HG03442 (cell line): ENCODE data around the gene MDP1.
"Not testable (repeated sequence)": the region's sequence is repeated elsewhere in the genome, so short reads cannot be mapped to it uniquely, and the experiment has no call there.

Source experiments
- ATAC-seq: cut with Tn5 transposase; IDR thresholded peaks from one replicate; pipeline ENCODE4 v1.9.1; 2021; ENCODE audit warnings: mild to moderate bottlenecking, moderate library complexity; ENCODE audit not compliant: unreplicated experiment

MDP1 gene

GRCh38 chr14:24251880-24252288 lies 36.0 kb upstream of the MDP1 start:
- ATAC-seq, result no peak

DNA sequence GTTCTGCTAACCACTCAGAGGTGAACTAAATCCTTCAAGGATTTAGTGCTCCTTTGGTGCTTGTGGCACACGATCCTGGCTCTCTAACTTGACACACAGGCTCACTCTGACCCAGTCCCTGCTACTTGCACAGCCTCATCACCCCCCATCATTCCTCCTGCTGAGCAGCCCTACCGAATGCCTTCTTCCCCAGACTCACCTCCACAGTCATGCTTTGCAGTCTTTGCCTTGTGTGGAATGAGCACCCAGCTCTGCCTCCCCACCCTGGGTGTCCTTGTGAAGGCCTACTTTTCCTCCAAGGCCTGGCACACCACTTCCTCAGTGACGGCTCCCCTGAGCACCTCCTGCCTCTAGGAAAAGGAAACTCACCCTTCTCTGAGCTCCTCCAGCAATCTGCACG lies 34.5 kb upstream of the MDP1 start:
- ATAC-seq, result no peak

DNA sequence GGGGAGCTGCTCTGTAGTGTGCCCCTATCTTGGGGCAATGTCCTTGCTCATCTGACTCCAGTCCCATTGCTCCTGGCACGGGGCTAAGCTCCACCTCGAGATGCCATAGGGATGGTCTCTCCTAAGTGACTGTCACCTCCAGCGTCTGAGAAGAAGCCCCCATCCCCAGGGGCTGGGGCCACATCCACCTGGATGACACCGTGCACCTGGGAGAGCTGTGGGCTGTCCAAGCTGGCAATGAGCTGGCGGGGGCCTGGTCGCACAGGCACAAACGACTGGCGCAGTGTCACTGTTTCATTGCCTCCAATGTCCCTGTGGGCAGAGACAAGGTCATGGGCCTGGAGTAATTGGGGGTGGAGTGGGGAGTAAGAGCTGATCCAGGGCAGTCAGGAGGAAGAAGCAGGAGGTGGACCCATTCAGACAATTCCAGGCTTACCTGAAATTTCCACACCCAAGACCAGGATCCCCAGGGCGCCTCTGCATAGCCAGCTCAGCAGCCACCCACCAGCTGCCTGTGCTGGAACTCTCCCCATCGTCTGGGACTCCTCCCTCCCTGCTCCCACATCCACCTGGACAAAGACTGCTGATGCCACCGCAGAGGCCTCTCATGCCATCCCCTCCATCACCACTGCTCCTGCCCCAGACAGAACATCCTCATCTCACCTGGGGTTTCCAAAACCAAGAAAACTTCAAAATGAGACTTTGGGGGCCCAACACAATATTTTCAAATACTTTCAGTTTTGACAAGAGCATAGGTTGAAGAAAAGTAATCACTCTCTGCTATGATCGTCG lies 33.6 kb upstream of the MDP1 start:
- no peak for ATAC-seq

- ATAC-seq, result no peak
Measured at GRCh38 chr14:24247422-24247821, 31.6 kb upstream of the MDP1 start.

DNA sequence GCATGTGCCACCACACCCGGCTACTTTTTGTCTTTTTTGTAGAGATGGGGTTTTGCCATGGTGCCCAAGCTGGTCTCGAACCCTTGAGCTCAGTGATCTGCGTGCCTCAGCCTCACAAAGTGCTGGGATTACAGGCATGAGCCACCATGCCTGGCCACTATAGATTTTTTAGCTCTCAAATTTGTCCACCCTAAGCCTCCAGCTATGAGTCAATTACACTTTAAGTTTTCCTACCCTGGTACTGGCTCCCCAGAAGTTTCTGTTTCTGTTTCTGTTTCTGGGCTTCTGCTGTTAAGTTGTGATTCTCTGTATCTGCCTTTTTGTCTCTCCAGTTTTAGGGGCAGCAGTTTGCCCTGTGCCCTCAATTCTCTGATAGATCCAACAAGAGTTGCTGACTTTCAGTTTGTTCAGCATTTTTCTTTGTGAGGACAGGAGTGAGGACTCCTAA lies 30.9 kb upstream of the MDP1 start:
- ATAC-seq, result no peak

DNA sequence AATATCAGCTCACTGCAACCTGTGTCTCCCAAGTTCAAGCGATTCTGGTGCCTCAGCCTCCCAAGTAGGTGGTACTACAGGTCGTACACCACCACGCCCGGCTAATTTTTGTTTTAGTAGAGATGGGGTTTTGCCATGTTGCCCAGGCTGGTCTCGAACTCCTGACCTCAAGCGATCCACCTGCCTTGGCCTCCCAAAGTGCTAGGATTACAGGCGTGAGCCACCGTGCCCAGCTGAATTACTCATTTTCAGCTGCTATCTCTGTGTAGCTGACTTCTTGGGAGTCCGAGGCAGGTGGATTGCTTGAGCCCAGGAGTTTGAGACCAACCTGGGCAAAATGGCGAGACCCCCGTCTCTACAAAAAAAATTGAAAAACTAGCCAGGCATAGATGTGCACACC lies 29.5 kb upstream of the MDP1 start:
- ATAC-seq, result not testable (repeated sequence)

DNA sequence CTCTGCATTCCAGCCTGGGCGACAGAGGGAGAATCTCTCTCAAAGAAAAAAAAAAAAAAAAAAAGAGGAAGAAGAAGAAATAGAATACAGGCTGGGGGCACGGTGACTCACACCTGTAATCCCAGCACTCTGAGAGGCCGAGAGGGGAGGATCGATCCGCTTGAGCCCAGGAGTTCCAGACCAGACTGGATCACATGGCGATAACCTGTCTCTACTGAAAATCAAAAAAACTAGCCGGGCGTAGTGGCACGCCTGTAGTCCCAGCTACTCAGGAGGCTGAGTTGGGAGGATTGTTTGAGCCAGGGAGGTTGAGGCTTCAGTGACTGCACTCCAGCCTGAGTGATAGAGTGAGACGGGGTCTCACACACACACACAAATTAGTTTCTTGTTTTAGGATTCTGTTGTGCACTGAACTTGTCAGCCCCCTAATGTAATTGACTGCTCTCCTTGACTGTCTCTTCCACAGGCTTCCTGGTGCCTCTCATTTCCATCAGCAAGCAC lies 27.5 kb upstream of the MDP1 start:
- ATAC-seq, result no peak

GRCh38 chr14:24241829-24242443 lies 26.1 kb upstream of the MDP1 start:
- peak; percentile 71 for ATAC-seq

GRCh38 chr14:24240110-24240918 lies 24.4 kb upstream of the MDP1 start:
- ATAC-seq, result no peak

DNA sequence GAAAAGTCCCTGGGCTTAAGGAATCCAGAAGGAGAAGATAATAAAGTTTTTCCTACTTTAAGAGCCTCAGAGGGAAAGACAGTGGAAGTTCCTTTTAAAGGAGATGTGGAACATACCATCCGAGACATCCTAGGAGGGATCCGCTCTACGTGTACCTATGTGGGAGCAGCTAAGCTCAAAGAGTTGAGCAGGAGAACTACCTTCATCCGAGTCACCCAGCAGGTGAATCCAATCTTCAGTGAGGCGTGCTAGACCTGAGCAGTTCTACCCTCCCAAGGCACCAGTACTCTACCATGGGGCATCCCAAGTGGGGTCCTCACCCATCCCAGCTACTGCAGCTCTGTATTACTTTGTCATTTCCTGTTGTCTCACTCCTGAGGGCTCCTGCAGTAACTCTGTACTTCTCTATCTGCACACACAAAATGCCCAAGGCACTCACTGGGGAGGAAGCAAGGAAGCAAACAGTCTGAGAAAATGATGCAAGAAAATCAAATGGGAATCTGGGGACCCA lies 22.7 kb upstream of the MDP1 start:
- no peak for ATAC-seq

- no peak for ATAC-seq
Measured at GRCh38 chr14:24238123-24238522, 22.3 kb upstream of the MDP1 start.

DNA sequence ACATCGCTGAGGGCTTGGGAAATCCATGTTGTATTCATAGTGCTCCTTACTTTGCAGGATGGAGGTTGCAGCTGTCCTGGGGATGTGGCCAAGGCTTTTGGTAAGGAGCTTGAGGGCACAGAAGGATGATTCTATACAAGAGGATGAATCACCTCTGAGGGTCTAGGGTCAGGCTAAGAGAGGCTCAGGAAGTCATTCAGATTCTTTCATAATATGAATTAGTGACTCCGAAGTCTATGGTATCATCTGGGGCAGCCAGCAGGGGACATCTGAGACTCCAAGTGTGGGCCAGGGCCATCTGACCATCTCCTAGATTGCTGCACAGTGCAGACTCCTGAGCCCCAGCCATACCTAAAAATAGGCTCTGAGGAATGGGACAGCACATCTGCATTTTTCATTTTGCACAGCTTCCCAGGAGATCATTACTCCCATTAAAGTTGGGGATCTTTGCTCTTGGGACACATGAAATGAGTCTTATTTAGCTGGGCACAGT lies 21.6 kb upstream of the MDP1 start:
- ATAC-seq, result no peak

DNA sequence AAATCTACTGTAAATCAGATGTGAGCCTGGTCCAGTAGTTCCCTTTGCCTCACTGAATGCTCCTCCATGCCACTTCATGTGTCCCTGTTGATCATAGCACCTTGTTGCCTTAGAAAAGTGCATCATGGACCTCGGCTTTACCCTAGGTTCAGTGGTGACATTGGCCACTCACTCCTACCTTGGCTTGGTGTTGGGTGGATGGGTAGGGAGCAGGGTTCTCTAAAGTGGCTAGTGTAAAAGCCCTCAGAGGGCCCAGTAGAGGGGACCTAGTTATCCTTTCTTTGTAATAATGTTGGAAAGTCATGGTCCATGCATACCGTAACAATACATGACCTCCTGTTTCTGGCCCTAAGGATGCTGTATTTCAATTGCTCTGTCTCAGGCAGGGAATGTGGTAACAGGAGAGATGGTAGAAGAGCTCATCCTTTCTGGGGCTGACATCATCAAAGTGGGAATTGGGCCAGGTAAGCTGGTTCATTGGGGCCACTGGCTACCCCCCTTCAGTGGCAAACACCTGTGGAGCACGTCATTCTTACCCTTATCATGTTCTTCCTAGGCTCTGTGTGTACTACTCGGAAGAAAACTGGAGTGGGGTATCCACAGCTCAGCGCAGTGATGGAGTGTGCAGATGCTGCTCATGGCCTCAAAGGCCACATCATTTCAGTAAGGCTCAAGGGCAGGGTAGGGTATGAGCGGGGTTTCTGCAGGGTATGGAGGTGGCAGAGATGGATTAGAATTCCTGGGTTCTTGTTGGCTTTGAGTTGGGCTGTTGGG lies 21.0 kb upstream of the MDP1 start:
- ATAC-seq, result no peak

- ATAC-seq, result no peak
Measured at GRCh38 chr14:24235804-24236688, 20.2 kb upstream of the MDP1 start.

DNA sequence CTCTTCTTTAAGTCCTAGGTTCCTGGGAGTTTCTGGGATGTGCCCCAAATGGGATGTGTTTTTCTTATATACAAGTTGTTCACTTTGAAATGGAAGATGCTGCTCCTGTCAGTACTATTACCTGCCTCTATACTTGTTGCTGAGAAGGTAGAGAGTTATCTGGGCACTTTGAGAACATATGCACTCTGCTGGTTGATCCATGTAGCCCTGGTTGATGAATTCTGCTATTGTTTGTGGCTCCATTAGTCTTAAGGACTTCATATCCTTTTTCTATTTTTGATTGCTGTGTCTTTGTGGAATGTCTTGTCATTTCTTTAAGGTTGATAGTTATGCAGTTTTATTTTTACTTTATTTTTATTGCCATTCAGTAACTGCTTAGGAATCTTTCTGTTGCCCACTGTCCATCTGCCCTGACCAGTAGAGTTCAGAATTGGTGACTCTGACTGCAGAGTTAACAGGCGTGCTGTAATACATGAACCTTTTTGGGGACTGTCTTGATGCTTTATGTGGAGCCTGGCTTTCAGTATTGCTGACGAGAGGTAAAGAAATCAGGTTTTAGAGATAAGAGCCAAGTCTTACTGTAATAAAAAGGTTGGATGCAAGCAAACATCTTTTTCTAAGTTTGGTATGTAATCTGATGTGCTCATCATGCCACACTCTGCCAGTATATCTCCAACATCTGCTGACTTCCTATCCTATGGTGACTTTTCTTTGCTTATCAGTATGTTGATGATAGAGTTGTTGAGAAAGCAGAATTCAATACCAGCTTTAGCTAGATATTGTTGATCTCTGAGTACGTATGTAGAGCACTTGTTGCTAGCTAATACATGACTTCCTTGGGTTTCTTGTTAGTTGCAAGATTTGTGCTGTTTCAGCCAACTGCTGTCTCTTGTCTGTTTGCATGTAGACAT lies 18.5 kb upstream of the MDP1 start:
- ATAC-seq, result no peak

- ATAC-seq, result no peak
Measured at GRCh38 chr14:24233538-24233866, 17.6 kb upstream of the MDP1 start.

- peak; percentile 43 for ATAC-seq
Measured at GRCh38 chr14:24232645-24233537, 17.0 kb upstream of the MDP1 start, which contains the start of gene GMPR2. TSS of gene GMPR2 (plus strand) at chr14:24232929. CDS start at chr14:24233254, 325 bp downstream.
